ENCODE measurements around the gene CMKLR1.

- TF ChIP-seq POLR2AphosphoS5 (IDR thresholded peaks at IDR 0.05; ENCODE audit: insufficient read depth, low read depth, low read length): no peak
- no peak for TF ChIP-seq MYC (IDR thresholded peaks at IDR 0.05; ENCODE audit: low read depth, low read length)
- no peak for TF ChIP-seq CTCF (IDR thresholded peaks at IDR 0.05; ENCODE audit: extremely low read depth in 1 of 2, insufficient read depth in 1 of 2, low read depth in 1 of 2, low read length in 2 of 2)
- no peak for TF ChIP-seq EZH2 (IDR thresholded peaks at IDR 0.05; ENCODE audit: borderline replicate concordance, low read depth, low read length, severe bottlenecking)
- TF ChIP-seq FOS (IDR thresholded peaks at IDR 0.05; ENCODE audit: borderline replicate concordance, insufficient read depth, low read length): no peak
These were observed 6.2 kb downstream of the CMKLR1 start for GRCh38 chr12:108332791-108333382.
